Tibial nerve (tissue), 4 donors: ENCODE measurements around the gene SYTL3.

Source experiments
- EP300 ChIP-seq, 2 donors: sonication (generic); formaldehyde crosslinking; IDR thresholded peaks; one replicate each; pipeline ENCODE4 v1.6.1; 2017; ENCODE audit warnings: antibody characterized with exemption in 2 of 2, mild to moderate bottlenecking in 1 of 2
- POLR2A ChIP-seq, 2 donors: fragments of 450-650 bp; IDR thresholded peaks; one replicate each; pipeline ENCODE4 v1.6.1; 2017; ENCODE audit warnings: antibody characterized with exemption in 2 of 2, mild to moderate bottlenecking in 2 of 2, moderate library complexity in 2 of 2
- TF ChIP-seq, protein P1 (sequence below), 5 experiments: fragments of 200-600 bp in 3 of 5; fragments of 450-650 bp in 2 of 5; sonication (generic) in 3 of 5; IDR thresholded peaks; one replicate each; pipeline ENCODE4 v1.5.1; 2016 to 2019; ENCODE audit warnings: antibody characterized with exemption in 5 of 5, mild to moderate bottlenecking in 3 of 5, moderate library complexity in 2 of 5

- TF ChIP-seq EP300 (IDR thresholded peaks at IDR 0.05) (no peak), POLR2A (IDR thresholded peaks at IDR 0.05) (no peak)
- TF ChIP-seq, protein P1, sequence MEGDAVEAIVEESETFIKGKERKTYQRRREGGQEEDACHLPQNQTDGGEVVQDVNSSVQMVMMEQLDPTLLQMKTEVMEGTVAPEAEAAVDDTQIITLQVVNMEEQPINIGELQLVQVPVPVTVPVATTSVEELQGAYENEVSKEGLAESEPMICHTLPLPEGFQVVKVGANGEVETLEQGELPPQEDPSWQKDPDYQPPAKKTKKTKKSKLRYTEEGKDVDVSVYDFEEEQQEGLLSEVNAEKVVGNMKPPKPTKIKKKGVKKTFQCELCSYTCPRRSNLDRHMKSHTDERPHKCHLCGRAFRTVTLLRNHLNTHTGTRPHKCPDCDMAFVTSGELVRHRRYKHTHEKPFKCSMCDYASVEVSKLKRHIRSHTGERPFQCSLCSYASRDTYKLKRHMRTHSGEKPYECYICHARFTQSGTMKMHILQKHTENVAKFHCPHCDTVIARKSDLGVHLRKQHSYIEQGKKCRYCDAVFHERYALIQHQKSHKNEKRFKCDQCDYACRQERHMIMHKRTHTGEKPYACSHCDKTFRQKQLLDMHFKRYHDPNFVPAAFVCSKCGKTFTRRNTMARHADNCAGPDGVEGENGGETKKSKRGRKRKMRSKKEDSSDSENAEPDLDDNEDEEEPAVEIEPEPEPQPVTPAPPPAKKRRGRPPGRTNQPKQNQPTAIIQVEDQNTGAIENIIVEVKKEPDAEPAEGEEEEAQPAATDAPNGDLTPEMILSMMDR (IDR thresholded peaks at IDR 0.05): peak in 4 of 5 experiments; percentile 9 to 31 (median 20)
Observed at GRCh38 chr6:158793432-158793831, 143.6 kb downstream of the SYTL3 start.
